ENCODE data around the gene ZBTB48.
"Not testable (repeated sequence)": the region's sequence is repeated elsewhere in the genome, so short reads cannot be mapped to it uniquely, and the experiment has no call there.

ZBTB48 gene

DNA sequence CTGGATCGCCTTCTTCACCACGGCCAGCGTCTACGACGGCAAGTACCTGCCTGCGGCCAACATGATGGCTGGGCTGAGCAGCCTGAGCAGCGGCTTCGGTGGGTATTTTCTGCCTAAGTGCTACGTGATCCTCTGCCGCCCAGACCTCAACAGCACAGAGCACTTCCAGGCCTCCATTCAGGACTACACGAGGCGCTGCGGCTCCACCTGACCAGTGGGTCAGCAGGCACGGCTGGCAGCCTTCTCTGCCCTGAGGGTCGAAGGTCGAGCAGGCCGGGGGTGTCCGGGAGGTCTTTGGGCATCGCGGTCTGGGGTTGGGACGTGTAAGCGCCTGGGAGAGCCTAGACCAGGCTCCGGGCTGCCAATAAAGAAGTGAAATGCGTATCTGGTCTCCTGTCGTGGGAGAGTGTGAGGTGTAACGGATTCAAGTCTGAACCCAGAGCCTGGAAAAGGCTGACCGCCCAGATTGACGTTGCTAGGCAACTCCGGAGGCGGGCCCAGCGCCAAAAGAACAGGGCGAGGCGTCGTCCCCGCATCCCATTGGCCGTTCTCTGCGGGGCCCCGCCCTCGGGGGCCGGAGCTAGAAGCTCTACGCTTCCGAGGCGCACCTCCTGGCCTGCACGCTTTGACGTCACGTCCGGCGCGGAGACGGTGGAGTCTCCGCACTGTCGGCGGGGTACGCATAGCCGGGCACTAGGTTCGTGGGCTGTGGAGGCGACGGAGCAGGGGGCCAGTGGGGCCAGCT is at the start of gene ZBTB48:
TSS of gene ZBTB48 (plus strand) at position 621 of the 745 bp plus-strand sequence. CDS start 616 bp downstream, outside the sequence.
- DNase-seq (ENCODE audit: low read depth in 1 of 2, low spot score in 1 of 2), result peak; percentile 92 to 95

DNA sequence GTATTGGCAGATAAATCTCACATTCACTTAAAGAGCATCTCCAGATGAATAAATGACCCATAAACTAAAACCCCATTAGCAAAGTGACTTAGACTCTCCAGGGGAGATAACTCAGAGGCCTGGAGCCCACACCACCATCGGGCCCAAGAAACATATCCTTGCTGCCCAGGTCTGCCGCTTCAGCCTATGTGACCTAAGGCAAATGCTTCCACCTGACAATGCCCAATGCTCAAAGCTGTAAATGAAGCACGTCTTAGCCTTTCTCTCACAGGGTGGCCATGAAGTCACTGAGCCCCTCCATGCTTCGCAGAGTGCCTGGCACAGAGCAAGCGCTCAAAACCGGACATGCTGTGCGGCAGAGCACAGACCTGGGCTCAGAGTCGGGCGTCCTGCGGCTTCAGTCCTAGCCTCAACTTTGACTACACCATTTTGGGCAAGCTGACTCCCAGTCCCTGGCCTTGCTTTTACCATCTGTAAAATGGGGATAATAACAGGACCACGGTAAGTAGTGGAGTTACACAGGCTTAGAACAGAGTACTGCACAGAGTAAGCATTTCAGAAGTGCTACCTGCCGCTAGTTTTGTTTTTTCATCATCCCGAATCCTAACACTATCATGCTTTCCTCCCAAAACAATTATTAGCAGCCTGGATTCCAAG is 49.2 kb upstream of the ZBTB48 start:
- DNase-seq (ENCODE audit: low read depth in 1 of 2, low spot score in 1 of 2), result no peak

DNA sequence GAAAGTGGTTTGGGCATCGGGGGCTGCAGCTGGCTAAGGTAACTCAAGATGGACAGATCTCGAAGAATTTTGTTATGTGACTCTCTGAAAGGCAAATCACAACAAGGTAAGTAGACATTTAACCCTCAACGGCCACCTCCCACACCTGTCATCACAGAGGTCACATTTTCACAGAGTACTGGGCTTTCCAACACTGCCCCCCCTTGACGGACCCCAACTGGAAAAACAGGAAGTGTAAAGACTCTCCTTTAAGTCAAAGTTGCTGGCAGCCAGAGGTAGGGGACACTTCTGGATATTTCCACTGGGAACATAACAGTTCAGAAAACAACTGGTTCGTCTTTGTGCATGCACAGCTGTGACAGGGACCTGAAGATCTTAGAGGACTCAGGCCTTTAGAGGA is 47.8 kb upstream of the ZBTB48 start:
- no peak for DNase-seq (ENCODE audit: low read depth in 1 of 2, low spot score in 1 of 2)

DNA sequence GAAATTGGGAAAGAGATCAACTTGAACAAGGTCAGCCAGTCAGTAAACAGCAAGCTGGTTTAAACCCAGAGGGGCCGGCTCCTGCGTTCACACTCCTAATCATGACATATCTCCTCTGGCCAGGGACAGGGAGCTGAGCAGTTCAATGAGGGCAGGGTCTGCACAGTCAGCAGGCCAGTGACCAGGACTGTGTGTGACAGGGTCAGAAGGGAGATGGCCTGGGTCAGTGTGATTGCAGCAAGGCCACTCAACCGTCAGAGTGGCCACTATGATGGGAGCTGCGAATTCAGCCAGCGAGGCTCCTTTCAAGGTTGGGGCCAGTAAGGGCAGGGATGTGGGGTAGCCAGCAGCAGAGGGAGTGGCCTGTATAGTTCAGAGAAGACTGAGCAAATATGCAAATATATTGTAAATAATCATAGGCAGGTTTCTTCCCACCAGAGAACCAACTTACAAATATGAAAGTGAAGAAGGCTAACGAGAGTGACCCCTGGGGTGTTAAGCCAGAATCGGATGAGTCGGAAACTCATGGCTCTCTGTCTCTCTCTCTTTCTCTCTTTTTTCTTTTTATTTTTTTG is 45.5 kb upstream of the ZBTB48 start:
- no peak for DNase-seq (ENCODE audit: low read depth in 1 of 2, low spot score in 1 of 2)

DNA sequence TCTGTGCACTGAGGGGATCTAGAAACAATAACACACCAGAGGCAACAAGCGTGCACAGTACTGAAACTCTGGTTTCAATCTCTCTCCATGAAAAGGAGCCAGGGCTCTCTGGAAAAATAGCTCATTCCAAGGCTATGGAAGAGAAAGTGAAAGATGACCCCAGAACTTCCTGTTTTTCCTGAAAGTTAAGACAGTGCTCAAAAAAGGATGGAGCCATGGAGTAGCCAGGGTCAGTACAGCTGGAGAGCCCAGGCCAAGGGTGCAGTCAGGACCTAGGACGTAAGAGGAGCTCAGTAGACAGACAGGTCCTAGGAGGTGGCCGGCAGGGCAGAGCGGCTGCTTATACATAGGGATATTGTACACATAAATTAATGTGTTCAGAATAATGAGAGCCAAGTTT is 44.6 kb upstream of the ZBTB48 start:
- DNase-seq (ENCODE audit: low read depth in 1 of 2, low spot score in 1 of 2), result no peak

DNA sequence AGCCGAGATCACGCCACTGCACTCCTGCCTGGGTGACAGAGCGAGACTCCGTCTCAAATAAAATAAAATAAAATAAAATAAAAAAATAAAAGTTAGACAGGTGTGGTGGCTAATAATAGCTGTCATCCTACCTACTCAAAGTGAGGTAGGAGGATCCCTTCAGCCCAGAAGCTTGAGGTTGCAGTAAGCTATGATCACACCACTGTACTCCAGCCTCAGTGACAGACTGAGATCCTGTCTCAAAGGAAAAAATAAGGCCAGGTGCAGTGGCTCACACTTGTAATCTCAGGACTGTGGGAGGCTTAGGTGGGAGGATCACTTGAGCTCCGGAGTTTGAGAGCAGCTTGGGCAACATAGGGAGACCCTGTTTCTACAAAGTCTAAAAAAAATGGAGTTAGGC is 43.5 kb upstream of the ZBTB48 start:
- DNase-seq (ENCODE audit: low read depth in 1 of 2, low spot score in 1 of 2), result no peak

DNA sequence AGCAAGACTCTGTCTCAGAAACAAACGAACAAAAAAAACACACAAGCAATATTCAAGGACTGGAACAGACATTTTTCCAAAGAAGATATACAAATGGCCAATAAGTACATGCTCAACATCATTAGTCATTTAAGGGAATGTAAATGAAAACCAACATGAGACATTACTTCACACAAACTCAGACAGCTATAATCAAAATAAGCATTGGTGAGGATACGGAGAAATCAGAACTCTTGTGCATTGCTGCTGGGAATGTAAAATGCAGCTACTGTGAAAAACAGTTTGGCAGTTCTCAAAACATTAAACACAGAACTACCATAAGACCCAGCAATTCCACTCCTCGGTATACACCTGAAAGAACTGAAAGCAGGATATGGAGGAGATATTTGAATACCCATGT is 40.8 kb upstream of the ZBTB48 start:
- no peak for DNase-seq (ENCODE audit: low read depth in 1 of 2, low spot score in 1 of 2)

DNA sequence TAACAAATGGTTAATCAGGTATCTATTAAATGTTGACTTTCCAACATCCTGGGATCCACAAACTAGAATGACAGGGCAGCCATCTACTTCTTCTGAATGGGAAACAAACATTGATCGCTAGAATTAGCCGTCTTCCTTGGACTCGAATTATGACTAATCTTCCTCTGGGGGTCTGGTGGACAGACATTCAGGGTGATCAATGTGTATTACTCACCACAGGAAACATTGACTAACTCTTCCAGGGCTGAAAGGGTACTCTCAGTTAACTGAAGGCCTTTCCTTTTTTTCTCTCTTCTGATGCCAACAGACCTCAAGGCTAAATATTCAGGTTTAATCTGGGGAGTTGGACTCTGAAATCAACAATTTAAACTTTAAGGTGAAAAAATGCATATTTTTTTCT is 35.0 kb upstream of the ZBTB48 start:
- DNase-seq (ENCODE audit: low read depth in 1 of 2, low spot score in 1 of 2), result no peak

DNA sequence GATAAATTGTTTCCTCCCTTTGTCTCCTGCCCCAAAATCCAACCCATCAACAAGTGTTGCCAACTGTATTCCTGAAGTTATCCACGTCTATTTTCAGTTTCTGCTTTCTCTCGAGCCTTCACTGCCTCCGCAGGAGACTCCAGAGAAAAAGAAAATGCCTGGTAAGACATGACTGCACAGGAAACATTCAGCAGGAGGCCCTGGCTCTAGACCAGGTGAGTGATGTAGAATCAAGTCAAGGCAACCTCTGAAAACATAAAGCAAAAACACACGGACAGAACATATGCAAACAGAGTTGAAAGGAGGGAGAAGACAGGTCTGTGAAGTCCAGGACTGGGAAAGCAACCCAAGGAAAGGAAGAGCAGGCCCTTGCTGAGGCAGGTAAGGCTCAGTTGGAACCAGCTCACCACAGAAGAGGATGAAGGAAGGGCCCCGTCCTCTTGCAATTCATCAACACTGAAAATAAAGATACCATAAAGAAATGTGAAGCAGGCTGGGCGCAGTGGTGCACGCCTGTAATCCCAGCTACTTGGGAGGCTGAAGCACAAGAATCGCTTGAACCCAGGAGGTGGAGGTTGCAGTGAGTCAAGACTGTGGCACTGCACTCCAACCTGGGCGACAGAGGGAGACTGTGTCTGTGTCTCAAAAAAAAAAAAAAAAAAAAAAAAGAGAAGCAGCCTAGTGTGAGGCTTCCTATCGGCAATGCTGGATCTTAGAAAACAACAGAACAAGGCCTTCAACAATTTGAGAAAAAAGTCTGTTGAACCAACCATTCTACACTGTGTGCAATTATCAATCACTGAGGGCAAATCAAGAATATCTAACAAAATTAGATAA is 34.3 kb upstream of the ZBTB48 start:
- DNase-seq (ENCODE audit: low read depth in 1 of 2, low spot score in 1 of 2), result no peak

DNA sequence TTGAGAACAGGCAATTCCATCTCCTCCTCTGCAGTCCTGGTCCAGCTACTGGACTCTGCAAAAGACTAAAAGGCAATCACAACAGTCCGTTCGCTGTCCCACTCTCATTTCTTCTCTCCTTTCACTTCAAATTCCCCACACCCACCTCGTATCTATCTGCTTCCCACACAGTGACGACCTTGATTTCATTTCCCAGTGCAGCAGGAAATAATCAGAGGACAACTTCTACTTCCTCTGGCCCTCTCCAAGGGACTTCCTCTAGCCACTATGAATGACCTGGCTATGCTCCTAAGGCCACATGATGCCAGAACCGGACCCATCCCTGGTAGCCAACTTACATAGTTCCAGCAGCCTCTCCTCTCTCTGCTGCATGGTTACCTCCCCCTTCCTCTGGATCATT is 33.5 kb upstream of the ZBTB48 start:
- DNase-seq (ENCODE audit: low read depth in 1 of 2, low spot score in 1 of 2), result no peak

DNA sequence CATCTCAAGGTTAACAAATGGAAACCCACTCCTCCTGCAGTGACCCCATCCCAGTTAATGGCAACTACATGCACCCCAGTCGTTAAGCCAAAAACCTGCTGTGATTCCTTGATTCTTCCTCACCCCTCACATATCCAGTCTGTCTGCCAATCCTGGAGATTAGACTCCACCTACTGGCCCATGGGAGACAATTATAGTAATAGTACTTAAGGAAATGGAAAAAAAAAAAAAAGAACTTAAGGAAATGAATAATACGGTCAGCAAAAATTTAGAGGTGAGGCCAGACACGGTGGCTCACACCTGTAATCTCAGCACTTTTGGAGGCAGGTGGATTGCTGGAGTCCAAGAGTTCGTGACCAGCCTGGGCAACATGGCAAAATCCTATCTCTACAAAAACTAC is 32.5 kb upstream of the ZBTB48 start:
- DNase-seq (ENCODE audit: low read depth in 1 of 2, low spot score in 1 of 2), result no peak

DNA sequence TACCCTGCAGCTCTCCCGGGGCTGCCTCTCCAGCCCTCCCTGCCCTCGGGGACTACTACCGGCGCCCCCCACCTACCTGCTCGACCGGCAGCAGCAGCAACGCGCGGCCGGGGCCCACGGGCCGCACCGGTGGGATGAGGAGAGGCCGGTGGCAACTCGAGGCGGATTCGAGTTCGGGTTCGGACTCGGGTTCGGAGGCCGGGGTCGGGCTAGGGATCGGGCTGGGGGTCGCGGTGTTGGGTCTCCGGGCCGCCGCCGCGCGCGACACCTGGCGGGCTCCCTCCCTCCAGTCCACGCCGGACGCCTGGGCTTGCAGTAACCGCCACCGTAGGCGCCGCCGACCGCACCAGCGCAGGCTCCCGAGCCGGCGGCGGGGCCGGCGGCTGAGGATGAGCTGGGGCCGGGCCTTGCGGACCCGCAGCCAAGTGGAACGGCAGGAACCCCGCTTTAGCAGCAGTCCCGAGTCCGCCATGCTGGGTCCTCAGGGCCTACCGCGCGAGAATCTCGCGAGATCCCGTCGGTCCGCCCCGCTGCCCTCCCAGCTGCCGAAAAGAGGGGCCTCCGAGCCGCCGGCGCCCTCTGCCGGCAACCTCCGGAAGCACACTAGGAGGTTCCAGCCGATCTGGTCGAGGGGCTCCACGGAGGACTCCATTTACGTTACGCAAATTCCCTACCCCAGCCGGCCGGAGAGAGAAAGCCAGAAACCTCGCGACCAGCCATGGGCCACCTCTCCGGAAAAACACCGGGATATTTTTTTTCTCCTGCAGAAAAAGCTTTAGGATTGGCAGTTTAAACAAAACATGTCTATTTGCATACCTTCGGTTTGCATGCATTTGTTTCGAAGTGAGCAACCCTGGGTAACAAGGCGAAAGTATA is 25.5 kb upstream of the ZBTB48 start, which contains the start of gene NOL9:
TSS of gene NOL9 (minus strand) at position 483 of the 876 bp plus-strand sequence. CDS start at position 472, 11 bp downstream.
- peak; percentile 93 for DNase-seq (ENCODE audit: low read depth in 1 of 2, low spot score in 1 of 2)

DNA sequence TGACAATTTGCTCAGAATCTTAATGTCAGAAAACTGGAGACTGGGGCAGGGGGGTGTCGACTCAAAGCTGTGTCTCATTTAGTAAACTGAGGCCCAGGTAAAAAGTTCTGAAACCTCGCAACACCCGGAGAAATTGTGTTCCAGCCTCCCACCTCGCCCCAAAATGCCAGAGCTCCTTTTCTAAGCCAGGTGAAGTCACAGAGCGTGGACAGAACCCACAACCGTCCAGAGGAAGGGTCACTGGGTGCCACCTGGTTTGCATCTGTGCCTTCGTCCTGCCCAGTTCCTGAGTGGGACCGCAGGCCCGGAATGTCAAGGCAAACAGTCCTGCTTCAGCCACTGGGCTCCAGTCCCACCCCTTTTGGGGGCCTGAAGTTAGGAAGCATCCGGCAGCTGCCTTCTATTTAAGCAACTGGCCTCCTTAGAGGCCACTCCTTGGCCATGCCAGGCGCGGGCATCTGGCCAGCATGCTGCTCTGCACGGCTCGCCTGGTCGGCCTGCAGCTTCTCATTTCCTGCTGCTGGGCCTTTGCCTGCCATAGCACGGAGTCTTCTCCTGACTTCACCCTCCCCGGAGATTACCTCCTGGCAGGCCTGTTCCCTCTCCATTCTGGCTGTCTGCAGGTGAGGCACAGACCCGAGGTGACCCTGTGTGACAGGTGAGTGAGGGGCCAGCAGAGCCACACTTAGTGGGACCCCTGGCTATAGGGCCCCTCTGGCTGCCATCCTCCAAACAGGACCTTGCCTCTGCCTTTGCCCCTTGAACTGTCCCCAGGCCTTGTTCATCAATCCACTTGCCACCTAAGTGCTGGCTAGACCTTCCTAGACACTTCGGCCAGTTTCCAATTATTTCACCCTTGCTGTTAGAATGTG is 24.7 kb upstream of the ZBTB48 start, which contains the start of gene TAS1R1:
TSS of gene TAS1R1 (plus strand) at position 401 of the 872 bp plus-strand sequence. CDS start at position 468, 67 bp downstream.
- no peak for DNase-seq (ENCODE audit: low read depth in 1 of 2, low spot score in 1 of 2)

DNA sequence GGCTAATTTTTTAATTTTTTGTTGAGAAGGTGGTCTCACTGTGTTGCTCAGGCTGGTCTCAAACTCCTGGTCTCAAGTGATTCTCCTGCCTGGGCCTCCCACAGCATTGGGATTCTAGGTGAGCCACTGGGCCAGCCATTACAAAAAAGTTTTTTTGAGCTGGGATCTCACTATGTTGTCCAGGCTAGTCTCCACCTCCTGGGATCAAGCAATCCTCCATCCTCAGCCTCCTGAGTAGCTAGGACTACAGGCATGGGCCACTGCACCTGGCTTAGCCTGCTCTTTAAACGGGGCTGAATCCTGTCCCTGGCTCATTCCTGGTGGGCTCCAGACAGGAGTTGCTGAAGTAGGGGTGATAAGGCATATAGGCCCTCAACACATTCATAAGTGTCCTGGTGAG is 22.2 kb upstream of the ZBTB48 start:
- DNase-seq (ENCODE audit: low read depth in 1 of 2, low spot score in 1 of 2), result no peak

DNA sequence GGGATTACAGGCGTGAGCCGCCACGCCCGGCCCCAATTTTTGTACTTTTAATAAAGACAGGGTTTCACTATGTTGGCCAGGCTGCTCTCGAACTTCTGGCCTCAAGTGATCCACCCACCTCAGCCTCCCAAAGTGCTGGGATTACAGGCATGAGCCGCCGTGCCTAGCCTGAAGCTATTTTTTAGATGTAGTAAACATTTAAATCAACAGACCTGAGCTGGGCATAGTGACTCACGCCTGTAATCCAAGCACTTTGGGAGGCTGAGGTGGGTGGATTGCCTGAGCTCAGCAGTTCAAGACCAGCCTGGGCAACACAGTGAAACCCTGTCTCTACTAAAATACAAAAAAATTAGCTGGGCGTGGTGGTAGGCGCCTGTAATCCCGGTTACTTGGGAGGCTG is 20.6 kb upstream of the ZBTB48 start:
- DNase-seq (ENCODE audit: low read depth in 1 of 2, low spot score in 1 of 2), result not testable (repeated sequence)

DNA sequence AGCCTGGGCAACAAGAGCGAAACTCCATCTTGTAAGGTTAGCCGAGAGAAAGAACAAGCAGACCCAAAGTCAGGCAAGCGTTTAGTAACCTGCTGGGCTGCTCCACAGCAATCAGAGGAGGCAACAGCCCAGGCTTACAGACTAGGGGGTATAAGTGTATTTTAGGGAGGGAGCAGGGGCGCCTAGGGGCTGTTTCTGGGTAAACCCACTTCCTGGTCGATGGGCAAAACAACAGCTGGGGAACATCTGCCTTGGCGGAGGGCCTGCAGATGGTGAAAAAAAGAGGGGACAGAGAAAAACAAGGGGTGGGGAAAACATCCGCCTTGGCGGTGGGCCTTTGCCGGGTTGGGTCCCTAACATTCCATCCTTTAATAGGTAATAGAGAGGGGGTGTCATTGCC is 19.5 kb upstream of the ZBTB48 start:
- no peak for DNase-seq (ENCODE audit: low read depth in 1 of 2, low spot score in 1 of 2)

DNA sequence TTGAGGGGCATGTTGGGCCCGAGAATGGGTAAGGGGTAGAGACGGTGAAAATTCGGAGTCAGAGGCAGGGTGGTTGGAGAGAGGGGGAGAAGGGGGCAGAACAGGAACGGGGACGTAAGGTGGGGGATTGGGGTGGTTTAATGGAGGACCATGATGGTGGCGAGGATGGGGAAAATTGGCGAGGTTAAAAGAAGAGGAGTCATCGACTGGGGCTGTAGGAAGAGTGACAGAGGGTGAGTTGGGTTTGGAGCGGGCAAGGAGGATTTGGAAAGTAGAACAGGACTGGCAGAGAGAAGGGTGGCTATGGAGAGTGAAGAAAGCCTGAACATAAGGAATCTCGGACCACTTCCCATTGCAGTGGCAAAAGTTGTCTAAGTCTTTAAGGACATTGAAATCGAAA is 10.8 kb upstream of the ZBTB48 start:
- DNase-seq (ENCODE audit: low read depth in 1 of 2, low spot score in 1 of 2), result no peak

DNA sequence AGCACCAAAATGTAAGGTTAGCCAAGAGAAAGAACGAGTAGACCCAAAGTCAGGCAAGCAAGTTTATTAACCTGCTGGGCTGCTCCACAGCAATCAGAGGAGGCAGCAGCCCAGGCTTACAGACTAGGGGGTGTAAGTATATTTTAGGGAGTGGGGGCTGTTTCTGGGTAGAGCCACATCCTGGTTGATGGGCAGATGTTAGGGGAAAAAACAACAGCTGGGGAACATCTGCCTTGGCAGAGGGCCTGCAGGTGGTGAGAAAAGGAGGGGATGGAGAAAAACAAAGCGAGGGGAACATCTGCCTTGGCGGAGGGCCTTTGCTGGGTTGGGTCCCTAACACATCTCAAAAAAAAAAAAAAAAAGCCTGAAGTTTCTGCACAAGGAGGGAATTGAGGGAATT is 9.7 kb upstream of the ZBTB48 start:
- DNase-seq (ENCODE audit: low read depth in 1 of 2, low spot score in 1 of 2), result no peak

DNA sequence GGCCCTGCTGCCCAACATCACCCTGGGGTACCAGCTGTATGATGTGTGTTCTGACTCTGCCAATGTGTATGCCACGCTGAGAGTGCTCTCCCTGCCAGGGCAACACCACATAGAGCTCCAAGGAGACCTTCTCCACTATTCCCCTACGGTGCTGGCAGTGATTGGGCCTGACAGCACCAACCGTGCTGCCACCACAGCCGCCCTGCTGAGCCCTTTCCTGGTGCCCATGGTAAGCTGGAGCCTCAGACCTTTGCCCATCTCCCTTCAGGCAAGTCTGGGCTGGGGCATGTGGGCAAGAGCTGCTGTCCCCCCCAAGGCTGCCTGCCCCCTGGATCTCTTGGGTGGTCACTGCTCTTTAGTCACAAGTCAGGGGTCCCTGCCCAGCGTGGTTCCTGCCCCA is 8.8 kb upstream of the ZBTB48 start:
- no peak for DNase-seq (ENCODE audit: low read depth in 1 of 2, low spot score in 1 of 2)
